ENCODE results near the gene SYCP2. TPM values are rescaled to one million over a fixed set of nuclear protein-coding genes. Genes with fewer than 3 reads are reported as not detected.

SYCP2 gene
- total and polyA plus RNA-seq, 2 experiments from 2014 or later, result 1.1 to 1.5 TPM

DNA sequence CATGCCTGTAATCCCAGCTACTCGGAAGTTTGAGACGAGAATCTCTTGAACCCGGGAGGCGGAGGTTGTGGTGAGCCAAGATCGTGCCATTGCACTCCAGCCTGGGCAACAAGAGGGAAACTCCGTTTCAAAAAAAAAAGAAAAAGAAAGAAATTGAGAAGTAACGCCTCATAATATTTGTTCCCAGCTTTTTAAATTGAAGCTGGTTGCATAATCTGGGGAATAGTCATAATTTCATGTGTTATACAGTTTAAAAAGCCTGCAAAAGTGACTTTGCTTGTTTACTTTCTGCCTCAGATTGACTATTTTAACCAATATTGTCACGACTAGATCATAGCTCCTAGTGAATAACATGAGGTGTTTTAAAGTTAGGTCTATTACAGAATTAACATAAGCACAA, 13.9 kb upstream of the SYCP2 start:
- Histone ChIP-seq H3K4me2 (no peak overlapping the region), H3K36me3 (replicated peaks; ENCODE audit: insufficient read depth, low read depth) (no peaks in the 10 kb centered on the region), H3K27ac (no peak overlapping the region), H3K9me3 (ENCODE audit: low read depth) (no peaks in the 10 kb centered on the region), H3K27me3 (no peaks in the 10 kb centered on the region), H3K9me2 (replicated peaks; ENCODE audit: insufficient read depth) (no peaks in the 10 kb centered on the region), H4K20me1 (ENCODE audit: insufficient read depth, poor library complexity, severe bottlenecking) (no peaks in the 10 kb centered on the region), H3K4me1 (ENCODE audit: insufficient read depth) (peaks cover 4% of the 10 kb centered on the region), H3K4me3 (no peak overlapping the region), H2AFZ (no peak overlapping the region), H3K79me2 (peaks cover 12% of the 10 kb centered on the region)
- no peak for DNase-seq (ENCODE audit: low spot score)
- TF ChIP-seq EZH2 (IDR thresholded peaks at IDR 0.05; ENCODE audit: borderline replicate concordance) (no peak), EZH2phosphoT487 (IDR thresholded peaks at IDR 0.05; ENCODE audit: low read depth, severe bottlenecking, unreplicated experiment) (no peak)
- TF ChIP-seq, protein P1, sequence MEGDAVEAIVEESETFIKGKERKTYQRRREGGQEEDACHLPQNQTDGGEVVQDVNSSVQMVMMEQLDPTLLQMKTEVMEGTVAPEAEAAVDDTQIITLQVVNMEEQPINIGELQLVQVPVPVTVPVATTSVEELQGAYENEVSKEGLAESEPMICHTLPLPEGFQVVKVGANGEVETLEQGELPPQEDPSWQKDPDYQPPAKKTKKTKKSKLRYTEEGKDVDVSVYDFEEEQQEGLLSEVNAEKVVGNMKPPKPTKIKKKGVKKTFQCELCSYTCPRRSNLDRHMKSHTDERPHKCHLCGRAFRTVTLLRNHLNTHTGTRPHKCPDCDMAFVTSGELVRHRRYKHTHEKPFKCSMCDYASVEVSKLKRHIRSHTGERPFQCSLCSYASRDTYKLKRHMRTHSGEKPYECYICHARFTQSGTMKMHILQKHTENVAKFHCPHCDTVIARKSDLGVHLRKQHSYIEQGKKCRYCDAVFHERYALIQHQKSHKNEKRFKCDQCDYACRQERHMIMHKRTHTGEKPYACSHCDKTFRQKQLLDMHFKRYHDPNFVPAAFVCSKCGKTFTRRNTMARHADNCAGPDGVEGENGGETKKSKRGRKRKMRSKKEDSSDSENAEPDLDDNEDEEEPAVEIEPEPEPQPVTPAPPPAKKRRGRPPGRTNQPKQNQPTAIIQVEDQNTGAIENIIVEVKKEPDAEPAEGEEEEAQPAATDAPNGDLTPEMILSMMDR (IDR thresholded peaks at IDR 0.05; ENCODE audit: poor library complexity), result no peak
- 94% methylated on average over 7 of the region's 8 CpGs for WGBS (ENCODE audit: low lambda C conversion rate, missing lambda C conversion rate)

DNA sequence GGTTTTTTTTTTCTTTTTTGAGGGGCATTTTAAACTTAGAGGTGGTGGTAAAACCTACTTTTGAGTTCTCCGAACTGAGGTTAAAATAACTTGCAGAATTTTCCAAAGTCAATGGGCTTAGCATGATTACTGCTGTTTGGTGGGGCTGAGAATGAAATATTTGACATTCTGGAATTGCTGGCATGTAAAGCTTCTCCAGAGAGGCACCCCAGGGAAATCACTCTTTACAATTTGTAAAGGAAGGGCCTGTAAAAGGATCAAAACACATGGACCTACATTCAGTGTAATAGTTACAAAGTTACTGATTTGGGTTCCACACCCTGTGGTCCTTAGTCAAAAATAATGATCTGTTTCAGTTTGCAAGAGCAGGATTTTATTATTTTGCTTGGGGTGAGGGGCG, 12.3 kb upstream of the SYCP2 start:
- no peaks in the 10 kb centered on the region for H3K9me3 ChIP-seq (ENCODE audit: low read depth)
- H3K4me3 ChIP-seq, result no peak overlapping the region
- TF ChIP-seq, protein P1 (IDR thresholded peaks at IDR 0.05; ENCODE audit: poor library complexity), result no peak
- TF ChIP-seq EZH2phosphoT487 (IDR thresholded peaks at IDR 0.05; ENCODE audit: low read depth, severe bottlenecking, unreplicated experiment) (no peak), EZH2 (IDR thresholded peaks at IDR 0.05; ENCODE audit: borderline replicate concordance) (no peak)
- no peak overlapping the region for H2AFZ ChIP-seq
- H3K36me3 ChIP-seq (replicated peaks; ENCODE audit: insufficient read depth, low read depth), result no peaks in the 10 kb centered on the region
- peak overlapping the region; percentile 40 for H3K4me2 ChIP-seq
- peaks cover 9% of the 10 kb centered on the region for H3K4me1 ChIP-seq (ENCODE audit: insufficient read depth)
- H3K79me2 ChIP-seq, result peaks cover 26% of the 10 kb centered on the region
- H3K9me2 ChIP-seq (replicated peaks; ENCODE audit: insufficient read depth), result no peaks in the 10 kb centered on the region
- H4K20me1 ChIP-seq (ENCODE audit: insufficient read depth, poor library complexity, severe bottlenecking), result no peaks in the 10 kb centered on the region
- WGBS (ENCODE audit: low lambda C conversion rate, missing lambda C conversion rate), result 50% methylated on average over 2 of the region's 2 CpGs
- H3K27ac ChIP-seq, result no peak overlapping the region
- H3K27me3 ChIP-seq, result no peaks in the 10 kb centered on the region
- DNase-seq (ENCODE audit: low spot score), result no peak

DNA sequence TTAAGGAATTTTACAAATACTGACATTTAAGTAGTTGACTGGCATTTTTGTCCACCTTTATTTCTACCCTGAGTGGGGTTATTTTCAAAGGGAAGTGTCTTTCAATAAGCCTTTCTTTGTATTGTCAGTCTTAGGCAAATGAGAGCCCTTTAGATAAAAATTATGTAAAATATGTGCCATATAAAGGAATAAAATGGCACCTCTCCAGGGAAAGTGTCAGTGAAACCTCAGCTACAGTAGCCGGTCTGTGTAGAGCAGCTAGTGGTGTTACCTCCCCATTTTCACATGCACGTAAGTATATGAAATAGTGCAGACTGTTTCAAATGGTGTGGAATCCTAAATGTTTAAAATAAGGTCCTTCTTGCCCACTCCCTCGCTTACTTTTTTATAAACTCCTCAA, 11.7 kb upstream of the SYCP2 start:
- Histone ChIP-seq H3K27me3 (no peaks in the 10 kb centered on the region), H3K27ac (no peak overlapping the region), H2AFZ (no peak overlapping the region), H3K9me2 (replicated peaks; ENCODE audit: insufficient read depth) (no peaks in the 10 kb centered on the region), H3K9me3 (ENCODE audit: low read depth) (no peaks in the 10 kb centered on the region), H3K79me2 (peaks cover 26% of the 10 kb centered on the region), H4K20me1 (ENCODE audit: insufficient read depth, poor library complexity, severe bottlenecking) (no peaks in the 10 kb centered on the region), H3K4me1 (ENCODE audit: insufficient read depth) (peaks cover 9% of the 10 kb centered on the region), H3K4me3 (no peak overlapping the region), H3K4me2 (peak overlapping the region; percentile 40), H3K36me3 (replicated peaks; ENCODE audit: insufficient read depth, low read depth) (no peaks in the 10 kb centered on the region)
- 76% methylated on average over 3 of the region's 3 CpGs for WGBS (ENCODE audit: low lambda C conversion rate, missing lambda C conversion rate)
- DNase-seq (ENCODE audit: low spot score), result no peak
- TF ChIP-seq, protein P1 (IDR thresholded peaks at IDR 0.05; ENCODE audit: poor library complexity), result no peak
- TF ChIP-seq EZH2phosphoT487 (IDR thresholded peaks at IDR 0.05; ENCODE audit: low read depth, severe bottlenecking, unreplicated experiment), result no peak
- TF ChIP-seq EZH2 (IDR thresholded peaks at IDR 0.05; ENCODE audit: borderline replicate concordance), result no peak

DNA sequence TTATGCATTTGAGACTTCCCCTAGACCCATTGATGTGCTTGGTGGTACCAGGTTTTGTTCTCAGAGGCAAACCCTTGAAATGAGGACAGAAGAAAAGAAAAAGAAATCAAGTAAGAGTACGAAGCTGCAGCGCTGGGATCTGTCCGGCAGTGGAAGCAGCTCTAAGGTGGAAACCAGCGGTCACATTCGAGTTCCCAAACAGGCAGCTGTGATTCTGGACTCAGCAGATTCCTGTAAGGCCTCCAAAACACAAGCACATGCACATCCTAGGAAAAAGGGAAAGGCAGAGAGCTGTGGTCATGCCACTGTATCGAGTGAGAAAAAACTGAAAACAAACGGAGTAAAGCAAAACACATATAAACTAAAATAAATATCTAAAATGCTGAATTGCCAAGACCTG, 11.3 kb upstream of the SYCP2 start:
- no peak overlapping the region for H3K27ac ChIP-seq
- H3K4me2 ChIP-seq, result no peak overlapping the region
- H3K4me3 ChIP-seq, result no peak overlapping the region
- no peaks in the 10 kb centered on the region for H3K27me3 ChIP-seq
- H4K20me1 ChIP-seq (ENCODE audit: insufficient read depth, poor library complexity, severe bottlenecking), result no peaks in the 10 kb centered on the region
- DNase-seq (ENCODE audit: low spot score), result no peak
- 91% methylated on average over 7 of the region's 7 CpGs for whole genome bisulfite sequencing (ENCODE audit: low lambda C conversion rate, missing lambda C conversion rate)
- peaks cover 26% of the 10 kb centered on the region for H3K79me2 ChIP-seq
- peaks cover 9% of the 10 kb centered on the region for H3K4me1 ChIP-seq (ENCODE audit: insufficient read depth)
- no peaks in the 10 kb centered on the region for H3K9me2 ChIP-seq (replicated peaks; ENCODE audit: insufficient read depth)
- no peaks in the 10 kb centered on the region for H3K36me3 ChIP-seq (replicated peaks; ENCODE audit: insufficient read depth, low read depth)
- no peak overlapping the region for H2AFZ ChIP-seq
- no peak for TF ChIP-seq EZH2phosphoT487 (IDR thresholded peaks at IDR 0.05; ENCODE audit: low read depth, severe bottlenecking, unreplicated experiment)
- no peaks in the 10 kb centered on the region for H3K9me3 ChIP-seq (ENCODE audit: low read depth)
